Adrenal gland (tissue), 5 donors: ENCODE measurements around the gene MED27.

Source experiments
- CTCF ChIP-seq, 6 experiments: fragments of 450-650 bp in 4 of 6; fragments of 200-600 bp in 2 of 6; sonication (generic) in 1 of 6; IDR thresholded peaks; 1 replicate in 5 of 6; 2 replicates in 1 of 6; pipeline versions ENCODE4 v1.5.1 to v1.8.0; 2016 to 2021; ENCODE audit warnings: antibody characterized with exemption in 6 of 6, mild to moderate bottlenecking in 2 of 6, moderate library complexity in 1 of 6
- POLR2A ChIP-seq, 2 donors: fragments of 450-650 bp; IDR thresholded peaks; one replicate each; pipeline ENCODE4 v1.6.1; 2017; ENCODE audit warnings: antibody characterized with exemption in 2 of 2, mild to moderate bottlenecking in 2 of 2, moderate library complexity in 1 of 2
- donor health status: DM: no; HTN: no; CAD: no.

- TF ChIP-seq POLR2A (IDR thresholded peaks at IDR 0.05) (no peak), CTCF (IDR thresholded peaks at IDR 0.05) (no peak)
These were observed 31.5 kb downstream of the MED27 start for GRCh38 chr9:132048201-132048600.
